Nephron (organoid): Measurements from ENCODE around the gene ARMC9.

ENCODE experiments used
- H3K27ac Mint-ChIP-seq, 3 experiments: 2 replicates each; pipeline ENCODE4 v1.8.0; 2020; ENCODE audit warnings: mixed read lengths in 3 of 3, mild to moderate bottlenecking in 2 of 3, moderate library complexity in 1 of 3
- H3K27me3 Mint-ChIP-seq: 2 replicates; pipeline ENCODE4 v1.8.0; 2021; ENCODE audit warnings: low read depth, mild to moderate bottlenecking, moderate library complexity, mixed read lengths
- H3K36me3 Mint-ChIP-seq: 2 replicates; pipeline ENCODE4 v1.8.0; 2020; ENCODE audit warnings: low read depth, mixed read lengths
- H3K4me1 Mint-ChIP-seq: 2 replicates; pipeline ENCODE4 v1.8.0; 2020; ENCODE audit warnings: mixed read lengths
- H3K4me3 Mint-ChIP-seq, 3 experiments: 2 replicates each; pipeline ENCODE4 v1.8.0; 2020; ENCODE audit warnings: mild to moderate bottlenecking in 3 of 3, mixed read lengths in 3 of 3, moderate library complexity in 2 of 3
- H3K9me3 Mint-ChIP-seq: 2 replicates; pipeline ENCODE4 v1.8.0; 2020; ENCODE audit warnings: mixed read lengths
- TF ChIP-seq, protein P1 (sequence below), 3 experiments: fragments of 200-600 bp; sonication (generic); IDR thresholded peaks; one replicate each; pipeline ENCODE4 v1.5.0; 2021; ENCODE audit warnings: antibody characterized with exemption in 3 of 3; ENCODE audit not compliant: unreplicated experiment in 3 of 3

ARMC9 gene

DNA sequence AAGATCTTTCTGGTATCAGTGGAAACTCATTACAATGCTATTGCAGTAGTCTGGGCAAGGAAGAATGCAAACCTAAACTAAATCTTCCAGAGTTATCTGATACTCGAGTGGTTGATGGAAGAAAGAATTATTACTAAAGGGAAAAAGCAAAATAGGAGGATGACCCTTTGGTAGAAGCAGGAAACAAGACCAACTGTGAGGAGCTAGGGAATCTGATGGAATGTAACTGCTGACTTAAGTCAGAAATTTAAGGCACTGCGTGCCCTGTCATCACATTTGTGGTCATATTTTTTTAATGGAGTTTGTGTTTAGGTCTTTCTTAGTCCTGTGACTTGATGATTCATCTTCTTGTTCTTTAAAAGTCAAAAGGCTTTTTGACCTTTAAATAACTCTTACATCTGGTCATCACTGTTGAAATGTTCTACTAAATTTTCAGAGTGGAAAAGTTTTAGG lies 36.5 kb upstream of the ARMC9 start:
- Mint-ChIP-seq H3K27me3 (no peaks in the 10 kb centered on the region), H3K36me3 (peaks cover 38% of the 10 kb centered on the region), H3K4me1 (peaks cover 37% of the 10 kb centered on the region), H3K27ac (peak overlapping the region; percentile 67 to 84 (median 81)), H3K9me3 (no peaks in the 10 kb centered on the region), H3K4me3 (peak overlapping the region in 2 of 3 experiments; percentile 3 to 9)
- TF ChIP-seq, protein P1, sequence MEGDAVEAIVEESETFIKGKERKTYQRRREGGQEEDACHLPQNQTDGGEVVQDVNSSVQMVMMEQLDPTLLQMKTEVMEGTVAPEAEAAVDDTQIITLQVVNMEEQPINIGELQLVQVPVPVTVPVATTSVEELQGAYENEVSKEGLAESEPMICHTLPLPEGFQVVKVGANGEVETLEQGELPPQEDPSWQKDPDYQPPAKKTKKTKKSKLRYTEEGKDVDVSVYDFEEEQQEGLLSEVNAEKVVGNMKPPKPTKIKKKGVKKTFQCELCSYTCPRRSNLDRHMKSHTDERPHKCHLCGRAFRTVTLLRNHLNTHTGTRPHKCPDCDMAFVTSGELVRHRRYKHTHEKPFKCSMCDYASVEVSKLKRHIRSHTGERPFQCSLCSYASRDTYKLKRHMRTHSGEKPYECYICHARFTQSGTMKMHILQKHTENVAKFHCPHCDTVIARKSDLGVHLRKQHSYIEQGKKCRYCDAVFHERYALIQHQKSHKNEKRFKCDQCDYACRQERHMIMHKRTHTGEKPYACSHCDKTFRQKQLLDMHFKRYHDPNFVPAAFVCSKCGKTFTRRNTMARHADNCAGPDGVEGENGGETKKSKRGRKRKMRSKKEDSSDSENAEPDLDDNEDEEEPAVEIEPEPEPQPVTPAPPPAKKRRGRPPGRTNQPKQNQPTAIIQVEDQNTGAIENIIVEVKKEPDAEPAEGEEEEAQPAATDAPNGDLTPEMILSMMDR (IDR thresholded peaks at IDR 0.05; ENCODE audit: unreplicated experiment in 3 of 3), result no peak

DNA sequence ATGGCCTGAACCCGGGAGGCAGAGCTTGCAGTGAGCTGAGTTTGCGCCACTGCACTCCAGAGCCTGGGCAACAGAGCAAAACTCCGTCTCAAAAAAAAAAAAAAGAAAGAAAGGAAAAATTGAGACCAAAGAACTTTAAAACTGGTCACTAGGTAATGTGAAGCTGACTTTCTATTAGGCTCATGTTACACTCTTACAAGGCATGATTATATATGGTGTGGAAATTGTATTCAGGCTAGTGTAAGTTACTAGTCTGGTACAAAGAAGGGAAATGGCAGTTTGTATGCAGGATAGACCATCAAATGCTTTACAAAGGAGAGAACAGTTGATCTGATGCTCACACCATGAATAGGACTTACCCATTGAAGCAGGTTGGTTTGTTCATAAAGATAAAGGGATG lies 35.4 kb upstream of the ARMC9 start:
- Mint-ChIP-seq H3K27ac (peak overlapping the region; percentile 59 to 81 (median 69)), H3K9me3 (no peaks in the 10 kb centered on the region), H3K27me3 (no peaks in the 10 kb centered on the region), H3K4me1 (peaks cover 36% of the 10 kb centered on the region), H3K4me3 (no peak overlapping the region), H3K36me3 (peaks cover 49% of the 10 kb centered on the region)
- TF ChIP-seq, protein P1 (IDR thresholded peaks at IDR 0.05; ENCODE audit: unreplicated experiment in 3 of 3), result no peak

DNA sequence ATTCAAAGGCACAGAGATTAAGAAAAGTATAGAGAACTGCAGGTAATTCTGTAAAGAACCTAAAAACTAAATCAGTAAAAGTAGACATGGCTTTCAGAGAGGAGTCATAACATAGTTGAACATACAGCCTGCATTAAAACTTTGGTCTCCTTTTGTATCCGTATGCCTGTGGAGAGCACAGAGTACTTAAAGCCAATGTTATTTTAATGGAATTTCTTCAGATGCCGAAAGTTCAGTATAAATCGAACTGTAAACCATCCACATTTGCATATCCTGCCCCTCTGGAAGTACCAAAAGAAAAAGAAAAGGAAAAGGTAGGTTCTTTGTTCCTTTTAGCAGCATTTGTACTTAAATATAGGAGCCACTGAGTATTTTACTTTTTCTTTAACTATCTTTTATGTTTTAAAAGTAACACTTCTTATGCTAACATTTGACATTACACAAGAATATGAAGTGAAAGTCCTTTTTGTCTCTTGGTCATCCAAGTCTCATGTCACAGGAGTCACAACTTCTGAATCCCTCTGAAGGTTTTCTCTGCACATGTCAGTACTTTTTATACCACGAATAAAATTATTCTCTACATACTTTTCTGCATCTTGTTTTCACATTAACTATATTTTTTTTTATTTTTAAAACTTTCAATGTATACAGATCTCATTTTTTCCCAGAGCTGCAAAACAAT lies 34.9 kb upstream of the ARMC9 start:
- peak overlapping the region; percentile 59 to 81 (median 69) for H3K27ac Mint-ChIP-seq
- no peaks in the 10 kb centered on the region for H3K9me3 Mint-ChIP-seq
- H3K4me3 Mint-ChIP-seq, result no peak overlapping the region
- no peaks in the 10 kb centered on the region for H3K27me3 Mint-ChIP-seq
- peaks cover 36% of the 10 kb centered on the region for H3K4me1 Mint-ChIP-seq
- H3K36me3 Mint-ChIP-seq, result peaks cover 53% of the 10 kb centered on the region
- TF ChIP-seq, protein P1 (IDR thresholded peaks at IDR 0.05; ENCODE audit: unreplicated experiment in 3 of 3), result no peak

DNA sequence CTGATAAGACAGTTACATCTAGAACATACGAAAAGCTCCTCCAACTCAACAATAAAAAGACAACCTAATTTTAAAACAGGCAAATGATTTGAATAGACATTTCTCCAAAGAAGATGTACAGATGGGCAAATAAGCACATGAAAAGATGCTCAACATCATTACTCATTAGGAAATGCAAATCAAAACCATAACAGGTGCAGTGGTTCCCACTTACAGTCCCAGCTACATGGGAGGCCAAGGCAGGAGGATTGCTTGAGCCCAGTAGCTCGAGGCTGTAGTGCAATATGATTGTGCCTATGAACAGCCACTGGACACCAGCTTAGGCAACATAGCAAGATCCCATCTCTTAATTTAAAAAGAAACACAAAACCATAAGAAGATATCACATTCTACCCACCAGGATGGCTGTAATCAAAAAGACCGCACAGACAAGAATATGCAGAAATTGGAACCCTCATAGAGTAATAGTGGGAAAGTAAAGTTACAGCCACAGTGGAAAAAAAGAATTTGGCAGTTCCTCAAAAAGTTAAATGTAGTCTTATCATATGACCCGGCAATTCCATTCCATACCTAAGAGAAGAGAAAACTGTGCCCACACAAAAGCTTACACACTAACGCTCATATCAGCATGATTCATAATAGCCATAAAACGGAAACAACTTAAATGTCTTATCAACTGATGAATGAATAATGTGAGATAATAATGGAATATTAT lies 30.5 kb upstream of the ARMC9 start:
- Mint-ChIP-seq H3K9me3 (no peaks in the 10 kb centered on the region), H3K27ac (peak overlapping the region in 1 of 3 experiments; percentile 45), H3K36me3 (peaks cover 77% of the 10 kb centered on the region), H3K27me3 (no peaks in the 10 kb centered on the region), H3K4me1 (peaks cover 28% of the 10 kb centered on the region), H3K4me3 (no peak overlapping the region)
- TF ChIP-seq, protein P1 (IDR thresholded peaks at IDR 0.05; ENCODE audit: unreplicated experiment in 3 of 3), result no peak

DNA sequence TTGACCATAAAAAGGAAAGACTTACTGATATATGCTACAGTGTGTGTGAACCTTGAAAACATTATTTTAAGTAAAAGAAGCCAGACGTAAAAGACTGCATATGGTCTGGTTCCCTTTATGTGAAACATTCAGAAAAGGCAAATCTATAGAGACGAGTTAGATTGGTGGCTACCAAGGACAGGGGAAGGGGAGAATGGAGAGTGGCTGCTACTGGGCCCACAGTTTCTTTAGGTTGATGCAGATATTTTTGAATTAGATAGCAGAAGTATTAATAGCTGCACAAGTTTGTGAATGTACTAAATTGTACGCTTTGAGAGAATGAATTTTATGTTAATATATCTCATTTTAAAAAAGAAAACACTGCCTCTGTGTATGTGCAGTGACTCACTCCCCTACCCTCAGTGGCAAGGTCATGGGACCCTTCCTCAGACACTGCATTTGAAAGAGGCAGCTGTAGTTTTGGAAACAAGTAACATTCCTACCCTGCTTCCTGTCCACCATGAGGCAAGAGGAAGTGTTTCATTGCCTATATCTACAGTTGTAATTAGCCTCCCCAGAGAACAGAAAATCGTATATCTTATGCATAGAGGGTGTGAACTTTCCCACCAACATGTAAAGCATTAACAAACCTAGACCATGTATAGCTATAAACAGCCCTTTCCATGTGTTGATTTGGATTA lies 29.8 kb upstream of the ARMC9 start:
- Mint-ChIP-seq H3K4me3 (no peak overlapping the region), H3K4me1 (peaks cover 23% of the 10 kb centered on the region), H3K27me3 (no peaks in the 10 kb centered on the region), H3K36me3 (peaks cover 73% of the 10 kb centered on the region), H3K27ac (peak overlapping the region in 2 of 3 experiments; percentile 30 to 45), H3K9me3 (no peaks in the 10 kb centered on the region)
- TF ChIP-seq, protein P1 (IDR thresholded peaks at IDR 0.05; ENCODE audit: unreplicated experiment in 3 of 3), result no peak
